HEK293 (cell line): ENCODE data around the gene TRIM8.

Source experiments
- ELK4 ChIP-seq: IDR thresholded peaks from 2 replicates; pipeline ENCODE4 v1.6.1; 2011; ENCODE audit warnings: mild to moderate bottlenecking, low read depth, low read length, borderline replicate concordance
- HIC1 ChIP-seq: fragments of 450-650 bp; formaldehyde crosslinking; IDR thresholded peaks from 2 replicates; pipeline ENCODE4 v1.5.1; 2016; ENCODE audit warnings: missing biosample characterization, missing genetic modification characterization
- KLF16 ChIP-seq: fragments of 450-650 bp; formaldehyde crosslinking; IDR thresholded peaks from 2 replicates; pipeline ENCODE4 v1.5.1; 2017; ENCODE audit warnings: missing biosample characterization, missing genetic modification characterization
- KLF9 ChIP-seq: fragments of 450-650 bp; formaldehyde crosslinking; IDR thresholded peaks from 2 replicates; pipeline ENCODE4 v1.5.1; 2016; ENCODE audit warnings: missing biosample characterization, missing genetic modification characterization, low read depth
- MYNN ChIP-seq: fragments of 450-650 bp; formaldehyde crosslinking; IDR thresholded peaks from 2 replicates; pipeline ENCODE4 v1.5.1; 2016; ENCODE audit warnings: missing biosample characterization, missing genetic modification characterization, borderline replicate concordance
- PRDM10 ChIP-seq: fragments of 450-650 bp; formaldehyde crosslinking; IDR thresholded peaks from 2 replicates; pipeline ENCODE4 v1.5.1; 2016; ENCODE audit warnings: missing biosample characterization, missing genetic modification characterization
- REPIN1 ChIP-seq: fragments of 450-650 bp; formaldehyde crosslinking; IDR thresholded peaks from 2 replicates; pipeline ENCODE4 v1.5.1; 2017; ENCODE audit warnings: missing biosample characterization, missing genetic modification characterization, low read depth
- SP3 ChIP-seq: fragments of 450-650 bp; formaldehyde crosslinking; IDR thresholded peaks from 2 replicates; pipeline ENCODE4 v1.5.1; 2016; ENCODE audit warnings: missing biosample characterization, missing genetic modification characterization
- ZBTB11 ChIP-seq: fragments of 450-650 bp; formaldehyde crosslinking; conservative IDR thresholded peaks from 2 replicates; pipeline ENCODE4 v1.5.1; 2016; ENCODE audit warnings: low read depth, missing biosample characterization, missing genetic modification characterization
- ZBTB26 ChIP-seq: fragments of 450-650 bp; formaldehyde crosslinking; optimal IDR thresholded peaks from 2 replicates; pipeline ENCODE3; 2016; ENCODE audit warnings: missing biosample characterization, mild to moderate bottlenecking, missing genetic modification characterization
- ZFP69B ChIP-seq: fragments of 450-650 bp; formaldehyde crosslinking; IDR thresholded peaks from 2 replicates; pipeline ENCODE4 v1.5.1; 2016; ENCODE audit warnings: missing biosample characterization, missing genetic modification characterization
- ZNF114 ChIP-seq: fragments of 450-650 bp; formaldehyde crosslinking; IDR thresholded peaks from 2 replicates; pipeline ENCODE4 v1.5.0; 2017; ENCODE audit warnings: missing biosample characterization, missing genetic modification characterization
- ZNF138 ChIP-seq: fragments of 450-650 bp; formaldehyde crosslinking; IDR thresholded peaks from 2 replicates; pipeline ENCODE4 v1.5.1; 2016; ENCODE audit warnings: missing biosample characterization, missing genetic modification characterization, borderline replicate concordance
- ZNF146 ChIP-seq: fragments of 450-650 bp; formaldehyde crosslinking; IDR thresholded peaks from 2 replicates; pipeline ENCODE4 v1.5.1; 2016; ENCODE audit warnings: missing biosample characterization, missing genetic modification characterization
- ZNF248 ChIP-seq: fragments of 450-650 bp; formaldehyde crosslinking; IDR thresholded peaks from 2 replicates; pipeline ENCODE4 v1.5.1; 2017; ENCODE audit warnings: missing biosample characterization, missing genetic modification characterization
- ZNF266 ChIP-seq: fragments of 450-650 bp; formaldehyde crosslinking; IDR thresholded peaks from 2 replicates; pipeline ENCODE4 v1.5.1; 2016; ENCODE audit warnings: missing biosample characterization, missing genetic modification characterization, low read depth
- ZNF391 ChIP-seq: fragments of 450-650 bp; formaldehyde crosslinking; IDR thresholded peaks from 2 replicates; pipeline ENCODE4 v1.5.1; 2016; ENCODE audit warnings: low read depth, missing biosample characterization, missing genetic modification characterization, borderline replicate concordance
- ZNF501 ChIP-seq: fragments of 450-650 bp; formaldehyde crosslinking; IDR thresholded peaks from 2 replicates; pipeline ENCODE4 v1.5.1; 2016; ENCODE audit warnings: missing biosample characterization, missing genetic modification characterization
- ZNF513 ChIP-seq: fragments of 450-650 bp; IDR thresholded peaks from 2 replicates; pipeline ENCODE4 v1.5.1; 2018; ENCODE audit warnings: missing biosample characterization, missing genetic modification characterization
- ZNF600 ChIP-seq: fragments of 450-650 bp; formaldehyde crosslinking; IDR thresholded peaks from 2 replicates; pipeline ENCODE4 v1.5.1; 2016; ENCODE audit warnings: missing biosample characterization, missing genetic modification characterization
- ZNF747 ChIP-seq: fragments of 450-650 bp; formaldehyde crosslinking; IDR thresholded peaks from 2 replicates; pipeline ENCODE4 v1.5.1; 2016; ENCODE audit warnings: missing biosample characterization, missing genetic modification characterization
- ZNF768 ChIP-seq: fragments of 450-650 bp; formaldehyde crosslinking; IDR thresholded peaks from 2 replicates; pipeline ENCODE4 v1.5.1; 2018; ENCODE audit warnings: missing biosample characterization, mild to moderate bottlenecking, missing genetic modification characterization
- ZSCAN18 ChIP-seq: fragments of 450-650 bp; formaldehyde crosslinking; IDR thresholded peaks from 2 replicates; pipeline ENCODE4 v1.5.1; 2016; ENCODE audit warnings: missing biosample characterization, missing genetic modification characterization
- ZXDB ChIP-seq: fragments of 450-650 bp; formaldehyde crosslinking; IDR thresholded peaks from 2 replicates; pipeline ENCODE4 v1.5.1; 2016; ENCODE audit warnings: missing biosample characterization, missing genetic modification characterization

Gene TRIM8

GRCh38 chr10:102642736-102643335 is 1.4 kb upstream of the TRIM8 start (continued):
- TF ChIP-seq HIC1 (no peak), ZNF248 (tag by site-specific recombination) (no peak), ZNF114 (no peak), ZNF600 (tag by site-specific recombination) (no peak), KLF16 (tag by site-specific recombination) (0 out of 2 replicates have a peak, but pooled peaks have one; percentile 15), ZBTB26 (tag by site-specific recombination) (peak; percentile 57), ZNF513 (tag by site-specific recombination) (no peak), ZSCAN18 (no peak), ZNF146 (tag by site-specific recombination) (no peak), ELK4 (no peak), KLF9 (tag by site-specific recombination) (peak; percentile 18; the same call in 1 of the 2 replicates), ZXDB (tag by site-specific recombination) (peak; percentile 22; the same call in 1 of the 2 replicates), REPIN1 (no peak; the same call in 1 of the 2 replicates), ZNF138 (tag by site-specific recombination) (no peak), ZNF768 (tag by site-specific recombination) (no peak), ZNF747 (no peak), ZBTB11 (tag by site-specific recombination) (0 out of 2 replicates have a peak, but pooled peaks have one; percentile 13), ZFP69B (tag by site-specific recombination) (0 out of 2 replicates have a peak, but pooled peaks have one; percentile 15), MYNN (tag by site-specific recombination) (no peak), PRDM10 (tag by site-specific recombination) (peak; percentile 38), ZNF501 (no peak), SP3 (tag by site-specific recombination) (peak; percentile 25), ZNF391 (tag by site-specific recombination) (0 out of 2 replicates have a peak, but pooled peaks have one; percentile 24), ZNF266 (no peak)
